Osteoblast (primary cell): ENCODE data around the gene PTTG1. TPM values are rescaled to one million over a fixed set of nuclear protein-coding genes. Genes with fewer than 3 reads are reported as not detected.

Experiments
- DNase-seq: peaks from one replicate; pipeline ENCODE4 v3.0.0; 2011; ENCODE audit warnings: low spot score, mixed read lengths; ENCODE audit not compliant: insufficient read length; ENCODE audit errors: missing footprints
- H2AFZ ChIP-seq: 2 replicates; pipeline ENCODE4 v1.6.0; 2011; ENCODE audit warnings: mild to moderate bottlenecking, low read length
- H3K27ac ChIP-seq: 2 replicates; pipeline ENCODE4 v1.5.1; 2011; ENCODE audit warnings: mild to moderate bottlenecking, low read depth, low read length, moderate library complexity
- H3K27me3 ChIP-seq: 2 replicates; pipeline ENCODE4 v1.6.0; 2012; ENCODE audit warnings: mild to moderate bottlenecking, control low read depth, inconsistent platforms, low read length, moderate library complexity; ENCODE audit not compliant: insufficient read depth
- H3K36me3 ChIP-seq: 2 replicates; pipeline ENCODE4 v1.5.1; 2011; ENCODE audit warnings: mild to moderate bottlenecking, low read length, control low read depth, moderate library complexity; ENCODE audit not compliant: insufficient read depth
- H3K4me1 ChIP-seq: 2 replicates; pipeline ENCODE4 v1.5.1; 2011; ENCODE audit warnings: mild to moderate bottlenecking, low read length, control low read depth, moderate library complexity; ENCODE audit not compliant: insufficient read depth
- H3K4me2 ChIP-seq: 2 replicates; pipeline ENCODE4 v1.6.0; 2011; ENCODE audit warnings: mild to moderate bottlenecking, low read length; ENCODE audit not compliant: insufficient read depth
- H3K4me3 ChIP-seq: fragments of 200-600 bp; sonication (generic); 3 replicates; pipeline ENCODE4 v1.5.1; 2012; ENCODE audit warnings: mild to moderate bottlenecking, low read length, inconsistent platforms; ENCODE audit not compliant: insufficient read depth
- H3K79me2 ChIP-seq: 2 replicates; pipeline ENCODE4 v1.6.0; 2012; ENCODE audit warnings: mild to moderate bottlenecking, low read length, control low read depth, inconsistent platforms; ENCODE audit not compliant: insufficient read depth
- H3K9me3 ChIP-seq: 2 replicates; pipeline ENCODE4 v1.5.1; 2011; ENCODE audit warnings: low read depth, low read length, control low read depth
- H4K20me1 ChIP-seq: 2 replicates; pipeline ENCODE4 v1.6.0; 2012; ENCODE audit warnings: mild to moderate bottlenecking, low read length, control low read depth; ENCODE audit not compliant: insufficient read depth
- total RNA-seq: library from RNA; depleted of rRNA; stranded (reverse); fragments of >200 nt; gene quantifications from 2 replicates; pipeline ENCODE4 v1.2.3, GENCODE V29; 2012
- TF ChIP-seq, protein P1 (sequence below): IDR thresholded peaks from 2 replicates; pipeline ENCODE4 v1.5.1; 2011; ENCODE audit warnings: mild to moderate bottlenecking, low read depth, low read length, moderate library complexity; ENCODE audit errors: extremely low read depth

The PTTG1 gene
- total RNA-seq, 1 donor, result 41.3 TPM

DNA sequence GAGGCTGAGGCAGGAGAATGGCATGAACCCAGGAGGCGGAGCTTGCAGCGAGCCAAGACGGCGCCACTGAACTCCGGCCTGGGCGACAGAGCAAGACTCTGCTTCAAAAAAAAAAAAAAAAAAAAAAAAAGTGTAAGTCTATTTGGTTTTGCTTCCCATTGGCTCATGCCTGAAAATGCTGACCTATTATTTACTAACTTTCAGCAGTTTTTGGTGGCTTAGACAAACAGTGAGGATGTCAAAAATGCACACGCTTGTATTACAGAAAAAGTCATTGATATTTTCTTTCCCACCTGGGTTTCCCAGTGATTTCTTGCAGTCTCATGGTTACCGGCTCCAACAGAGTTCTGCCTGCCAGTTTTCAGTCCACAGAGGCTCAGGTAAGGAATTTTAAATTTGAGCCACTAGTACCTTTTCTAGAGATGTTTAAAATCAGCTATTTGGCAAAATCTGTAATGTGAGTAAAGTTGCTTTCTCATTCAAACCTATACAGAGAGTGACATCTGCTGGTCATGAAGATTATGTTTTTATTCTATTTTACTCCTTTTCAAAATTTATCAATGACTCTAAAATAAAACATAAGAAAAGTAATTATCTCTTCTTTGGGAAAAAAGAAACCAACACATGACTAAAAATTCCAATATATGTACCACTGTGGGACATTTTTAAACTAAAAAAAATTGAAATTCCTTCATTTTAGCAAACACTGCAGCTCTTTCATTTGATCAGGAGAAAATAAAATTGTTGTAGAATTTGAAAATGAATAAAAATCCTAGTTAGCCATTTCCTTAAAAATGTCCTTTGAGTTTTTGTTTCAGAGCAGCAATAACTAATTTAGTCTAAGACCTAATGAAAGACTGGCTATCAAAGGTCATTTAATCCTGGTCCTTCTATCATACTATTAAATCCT, 30.6 kb upstream of the PTTG1 start:
- Histone ChIP-seq H3K27me3 (no peaks in the 10 kb centered on the region), H4K20me1 (no peaks in the 10 kb centered on the region), H2AFZ (no peak overlapping the region), H3K4me3 (no peak overlapping the region), H3K9me3 (no peaks in the 10 kb centered on the region), H3K4me2 (no peak overlapping the region), H3K36me3 (no peaks in the 10 kb centered on the region), H3K79me2 (peaks cover 6% of the 10 kb centered on the region), H3K27ac (no peak overlapping the region), H3K4me1 (no peaks in the 10 kb centered on the region)
- DNase-seq, result peak; percentile 44
- TF ChIP-seq, protein P1, sequence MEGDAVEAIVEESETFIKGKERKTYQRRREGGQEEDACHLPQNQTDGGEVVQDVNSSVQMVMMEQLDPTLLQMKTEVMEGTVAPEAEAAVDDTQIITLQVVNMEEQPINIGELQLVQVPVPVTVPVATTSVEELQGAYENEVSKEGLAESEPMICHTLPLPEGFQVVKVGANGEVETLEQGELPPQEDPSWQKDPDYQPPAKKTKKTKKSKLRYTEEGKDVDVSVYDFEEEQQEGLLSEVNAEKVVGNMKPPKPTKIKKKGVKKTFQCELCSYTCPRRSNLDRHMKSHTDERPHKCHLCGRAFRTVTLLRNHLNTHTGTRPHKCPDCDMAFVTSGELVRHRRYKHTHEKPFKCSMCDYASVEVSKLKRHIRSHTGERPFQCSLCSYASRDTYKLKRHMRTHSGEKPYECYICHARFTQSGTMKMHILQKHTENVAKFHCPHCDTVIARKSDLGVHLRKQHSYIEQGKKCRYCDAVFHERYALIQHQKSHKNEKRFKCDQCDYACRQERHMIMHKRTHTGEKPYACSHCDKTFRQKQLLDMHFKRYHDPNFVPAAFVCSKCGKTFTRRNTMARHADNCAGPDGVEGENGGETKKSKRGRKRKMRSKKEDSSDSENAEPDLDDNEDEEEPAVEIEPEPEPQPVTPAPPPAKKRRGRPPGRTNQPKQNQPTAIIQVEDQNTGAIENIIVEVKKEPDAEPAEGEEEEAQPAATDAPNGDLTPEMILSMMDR, result peak; percentile 53

DNA sequence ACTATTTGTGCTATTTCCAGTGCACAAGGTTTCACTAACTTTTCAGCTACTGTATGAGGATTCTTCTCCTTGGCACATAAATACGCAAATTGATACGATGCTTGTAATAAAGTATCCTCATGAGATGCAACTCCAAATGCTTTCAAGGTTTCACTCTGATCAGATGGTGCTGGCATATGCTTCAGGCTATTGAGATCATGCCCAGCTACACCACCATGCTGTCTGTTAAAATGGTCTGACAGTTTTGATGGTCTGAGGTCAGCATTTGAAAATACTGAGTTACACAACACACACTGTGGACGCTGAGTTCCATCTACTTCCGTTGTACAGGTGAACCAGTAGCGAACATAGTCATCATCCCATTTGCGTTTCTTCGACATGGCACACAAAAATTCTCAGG, 26.5 kb upstream of the PTTG1 start:
- Histone ChIP-seq H4K20me1 (no peaks in the 10 kb centered on the region), H3K27me3 (no peaks in the 10 kb centered on the region), H3K27ac (no peak overlapping the region), H2AFZ (no peak overlapping the region), H3K9me3 (no peaks in the 10 kb centered on the region), H3K4me2 (no peak overlapping the region), H3K36me3 (no peaks in the 10 kb centered on the region), H3K79me2 (peaks cover 38% of the 10 kb centered on the region), H3K4me3 (no peak overlapping the region), H3K4me1 (peaks cover 9% of the 10 kb centered on the region)
- no peak for DNase-seq
- TF ChIP-seq, protein P1, result no peak

DNA sequence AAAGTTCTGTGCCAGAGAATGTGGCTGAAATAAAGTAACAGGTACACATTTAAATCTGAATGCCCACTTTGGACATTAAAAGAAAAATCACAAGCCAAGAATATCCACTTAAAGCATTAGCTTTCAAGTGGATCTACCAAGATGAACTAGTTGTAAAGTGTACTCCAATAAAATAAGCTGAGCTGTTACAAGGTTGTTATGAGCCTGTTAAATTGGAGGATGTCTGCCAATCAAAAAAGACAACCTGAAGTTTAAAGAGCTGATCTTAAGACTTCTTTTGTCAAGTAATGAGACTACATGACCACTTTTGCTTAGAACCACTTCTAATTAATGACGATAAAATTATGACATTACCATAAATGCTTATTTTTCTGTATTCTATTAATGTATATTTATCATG, 24.2 kb upstream of the PTTG1 start:
- Histone ChIP-seq H3K4me3 (no peak overlapping the region), H4K20me1 (no peaks in the 10 kb centered on the region), H3K4me1 (peaks cover 11% of the 10 kb centered on the region), H2AFZ (no peak overlapping the region), H3K79me2 (peaks cover 38% of the 10 kb centered on the region), H3K27me3 (no peaks in the 10 kb centered on the region), H3K27ac (no peak overlapping the region), H3K9me3 (no peaks in the 10 kb centered on the region), H3K4me2 (peak overlapping the region; percentile 32), H3K36me3 (peaks cover 14% of the 10 kb centered on the region)
- TF ChIP-seq, protein P1, result no peak
- no peak for DNase-seq

DNA sequence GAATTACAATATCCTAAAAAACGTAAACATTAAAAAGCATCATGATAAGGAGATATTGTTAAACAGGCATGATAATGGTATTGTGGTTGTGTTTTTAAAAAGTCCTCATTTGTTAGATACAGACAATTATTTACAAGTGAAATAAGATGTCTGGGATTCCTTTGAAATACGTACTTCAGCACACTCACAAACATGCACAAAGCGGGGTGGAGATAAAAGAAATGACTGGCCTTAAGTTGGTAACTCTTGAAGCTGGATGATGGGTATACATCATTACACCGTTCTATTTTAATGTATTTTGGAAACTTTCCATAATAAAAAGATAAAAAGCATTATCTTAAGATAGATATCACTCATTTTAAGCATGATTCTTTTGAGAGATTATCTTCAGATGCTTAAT, 22.8 kb upstream of the PTTG1 start:
- peaks cover 11% of the 10 kb centered on the region for H3K4me1 ChIP-seq
- H3K27ac ChIP-seq, result peak overlapping the region; percentile 92
- TF ChIP-seq, protein P1, result no peak
- peak overlapping the region; percentile 98 for H3K4me2 ChIP-seq
- no peaks in the 10 kb centered on the region for H3K9me3 ChIP-seq
- no peaks in the 10 kb centered on the region for H4K20me1 ChIP-seq
- peak overlapping the region; percentile 86 for H3K4me3 ChIP-seq
- peaks cover 26% of the 10 kb centered on the region for H3K36me3 ChIP-seq
- H3K27me3 ChIP-seq, result no peaks in the 10 kb centered on the region
- peaks cover 38% of the 10 kb centered on the region for H3K79me2 ChIP-seq
- DNase-seq, result peak; percentile 32
- no peak overlapping the region for H2AFZ ChIP-seq
